Glutamatergic neuron (in vitro differentiated cells): ENCODE measurements around the gene PCDHGA8. TPM values are rescaled to one million over a fixed set of nuclear protein-coding genes. Genes with fewer than 3 reads are reported as not detected.
"Not testable (repeated sequence)": the region's sequence is repeated elsewhere in the genome, so short reads cannot be mapped to it uniquely, and the experiment has no call there.

Source experiments
- DNase-seq: peaks from one replicate; pipeline ENCODE4 v3.0.0; 2022
- H3K27ac Mint-ChIP-seq: one replicate; pipeline ENCODE4 v1.8.0; 2020; ENCODE audit warnings: mild to moderate bottlenecking, mixed read lengths, inconsistent platforms; ENCODE audit not compliant: unreplicated experiment
- H3K27me3 Mint-ChIP-seq: one replicate; pipeline ENCODE4 v1.8.0; 2020; ENCODE audit warnings: mild to moderate bottlenecking, moderate library complexity, mixed read lengths, inconsistent platforms; ENCODE audit not compliant: unreplicated experiment
- H3K36me3 Mint-ChIP-seq: one replicate; pipeline ENCODE4 v1.8.0; 2020; ENCODE audit warnings: mild to moderate bottlenecking, mixed read lengths, inconsistent platforms; ENCODE audit not compliant: unreplicated experiment
- H3K4me1 Mint-ChIP-seq: one replicate; pipeline ENCODE4 v1.8.0; 2020; ENCODE audit warnings: mild to moderate bottlenecking, low read depth, mixed read lengths, inconsistent platforms; ENCODE audit not compliant: unreplicated experiment
- H3K4me3 Mint-ChIP-seq: one replicate; pipeline ENCODE4 v1.8.0; 2020; ENCODE audit warnings: mild to moderate bottlenecking, mixed read lengths, inconsistent platforms; ENCODE audit not compliant: unreplicated experiment
- H3K9me3 Mint-ChIP-seq: one replicate; pipeline ENCODE4 v1.8.0; 2020; ENCODE audit warnings: mild to moderate bottlenecking, moderate library complexity, mixed read lengths, inconsistent platforms; ENCODE audit not compliant: unreplicated experiment
- CTCF ChIP-seq: fragments of 200-600 bp; sonication (generic); IDR thresholded peaks from one replicate; pipeline ENCODE4 v1.5.0; 2021; ENCODE audit not compliant: partially characterized antibody, unreplicated experiment
- total RNA-seq: library from RNA; stranded (reverse); fragmentation: NEBNext Ultra II Directional; extraction: Animal tissue kit (Norgen Biotek cat#: 25700); gene quantifications from one replicate; pipeline ENCODE4 v1.2.1, GENCODE V29; 2021; ENCODE audit not compliant: unreplicated experiment

The PCDHGA8 gene
- total RNA-seq, 1 donor from 2014 or later: 7.2 TPM

GRCh38 chr5:141388661-141389060 is 3.8 kb upstream of the PCDHGA8 start:
- peaks cover 75% of the 10 kb centered on the region for H3K36me3 Mint-ChIP-seq

GRCh38 chr5:141389153-141390042 is 3.0 kb upstream of the PCDHGA8 start:
- Mint-ChIP-seq H3K4me1 (peaks cover 3% of the 10 kb centered on the region), H3K36me3 (peaks cover 74% of the 10 kb centered on the region), H3K27ac (peak overlapping the region; percentile 56), H3K4me3 (peak overlapping the region; percentile 74), H3K9me3 (peaks cover 48% of the 10 kb centered on the region), H3K27me3 (peaks cover 8% of the 10 kb centered on the region)
- no peak for DNase-seq
- TF ChIP-seq CTCF: no peak

More at GRCh38 chr5:141388661-141389060, 3.8 kb upstream of the PCDHGA8 start:
- Mint-ChIP-seq H3K27me3 (peaks cover 8% of the 10 kb centered on the region), H3K9me3 (peaks cover 43% of the 10 kb centered on the region), H3K4me1 (peaks cover 3% of the 10 kb centered on the region), H3K27ac (no peak overlapping the region), H3K4me3 (peak overlapping the region; percentile 63)
- DNase-seq: no peak
- no peak for TF ChIP-seq CTCF

GRCh38 chr5:141393267-141393666 is 834 bp downstream of the PCDHGA8 start:
- TF ChIP-seq CTCF: no peak
- H3K36me3 Mint-ChIP-seq: peaks cover 67% of the 10 kb centered on the region
- peaks cover 46% of the 10 kb centered on the region for H3K9me3 Mint-ChIP-seq
- DNase-seq: no peak
- peak overlapping the region; percentile 48 for H3K27ac Mint-ChIP-seq
- H3K4me3 Mint-ChIP-seq: no peak overlapping the region
- H3K27me3 Mint-ChIP-seq: peaks cover 12% of the 10 kb centered on the region
- peaks cover 3% of the 10 kb centered on the region for H3K4me1 Mint-ChIP-seq

GRCh38 chr5:141394401-141395187 is 2.2 kb downstream of the PCDHGA8 start:
- H3K4me3 Mint-ChIP-seq: not testable (repeated sequence)
- H3K36me3 Mint-ChIP-seq: peaks cover 65% of the 10 kb centered on the region
- H3K9me3 Mint-ChIP-seq: peaks cover 41% of the 10 kb centered on the region

GRCh38 chr5:141397756-141398551 is 5.5 kb downstream of the PCDHGA8 start, which contains the start of gene PCDHGB5:
PCDHGB5 (plus strand) TSS chr5:141397947; CDS start chr5:141398128, 181 bp downstream.
- not testable (repeated sequence) for H3K27me3 Mint-ChIP-seq, H3K4me1 Mint-ChIP-seq, DNase-seq, H3K27ac Mint-ChIP-seq, H3K4me3 Mint-ChIP-seq
- H3K9me3 Mint-ChIP-seq: peaks cover 29% of the 10 kb centered on the region
- H3K36me3 Mint-ChIP-seq: peaks cover 53% of the 10 kb centered on the region

More at GRCh38 chr5:141394401-141395187, 2.2 kb downstream of the PCDHGA8 start:
- DNase-seq, H3K27ac Mint-ChIP-seq, H3K4me1 Mint-ChIP-seq, H3K27me3 Mint-ChIP-seq: not testable (repeated sequence)
